LNCAP (cell line): ENCODE results near the gene ENPP3.

Experiments used
- CTCF ChIP-seq: fragments of 450-650 bp; IDR thresholded peaks from 2 replicates; pipeline ENCODE4 v1.5.1; 2017; ENCODE audit warnings: mild to moderate bottlenecking

Gene ENPP3

GRCh38 chr6:131755597-131755996 lies 118.5 kb downstream of the ENPP3 start:
- no peak for TF ChIP-seq CTCF

GRCh38 chr6:131756039-131756438 lies 118.9 kb downstream of the ENPP3 start:
- TF ChIP-seq CTCF, result no peak

GRCh38 chr6:131758920-131759319 lies 121.8 kb downstream of the ENPP3 start:
- TF ChIP-seq CTCF, result no peak

- no peak for TF ChIP-seq CTCF
These were observed 124.1 kb downstream of the ENPP3 start for GRCh38 chr6:131761060-131761761.

GRCh38 chr6:131761762-131762067 lies 124.6 kb downstream of the ENPP3 start:
- no peak for TF ChIP-seq CTCF

GRCh38 chr6:131762984-131763383 lies 125.9 kb downstream of the ENPP3 start:
- TF ChIP-seq CTCF, result no peak

GRCh38 chr6:131763749-131764148 lies 126.6 kb downstream of the ENPP3 start:
- no peak for TF ChIP-seq CTCF

GRCh38 chr6:131764350-131764749 lies 127.2 kb downstream of the ENPP3 start:
- TF ChIP-seq CTCF, result no peak
